ENCODE results near the gene MOCOS. TPM values are rescaled to one million over a fixed set of nuclear protein-coding genes. Genes with fewer than 3 reads are reported as not detected.

Gene MOCOS
- total and polyA plus RNA-seq, 8 donors: 0.45 to 4.6 (median 2.7) TPM

GRCh38 chr18:36175481-36175880 is 11.8 kb upstream of the MOCOS start:
- H3K4me1 ChIP-seq: peaks cover 3 to 12% (median 7%) of the 10 kb centered on the region in 4 donors
- no peaks in the 10 kb centered on the region for H3K27me3 ChIP-seq
- H3K27ac ChIP-seq: no peak overlapping the region
- DNase-seq: no peak
- H3K9me3 ChIP-seq: no peaks in the 10 kb centered on the region
- WGBS, 5 donors: 82 to 97% (median 91%) methylated on average over 1 of the region's 1 CpG
- TF ChIP-seq CTCF (IDR thresholded peaks at IDR 0.05) (no peak), EP300 (IDR thresholded peaks at IDR 0.05) (no peak), POLR2AphosphoS5 (IDR thresholded peaks at IDR 0.05) (no peak), POLR2A (IDR thresholded peaks at IDR 0.05) (no peak)
- intact Hi-C loops (cut with DNase I; ENCODE audit: low total_unique reads): no loop called here
- H3K36me3 ChIP-seq: peaks cover 23 to 70% (median 68%) of the 10 kb centered on the region in 4 donors
- H3K4me3 ChIP-seq: no peak overlapping the region

- H3K9me3 ChIP-seq: no peaks in the 10 kb centered on the region
- H3K4me1 ChIP-seq: peaks cover 3 to 14% (median 8%) of the 10 kb centered on the region in 4 donors
- WGBS, 5 donors: 70 to 92% (median 89%) methylated on average over 2 of the region's 2 CpGs
- no peaks in the 10 kb centered on the region for H3K27me3 ChIP-seq
- DNase-seq: no peak
- no peak overlapping the region for H3K27ac ChIP-seq
- TF ChIP-seq EP300 (IDR thresholded peaks at IDR 0.05) (no peak), POLR2A (IDR thresholded peaks at IDR 0.05) (no peak), CTCF (IDR thresholded peaks at IDR 0.05) (no peak), POLR2AphosphoS5 (IDR thresholded peaks at IDR 0.05) (no peak)
- H3K36me3 ChIP-seq: peaks cover 23 to 63% (median 61%) of the 10 kb centered on the region in 4 donors
- intact Hi-C loops (cut with DNase I; ENCODE audit: low total_unique reads): no loop called here
- H3K4me3 ChIP-seq: no peak overlapping the region
These were observed 11.1 kb upstream of the MOCOS start for GRCh38 chr18:36176177-36176584.

DNA sequence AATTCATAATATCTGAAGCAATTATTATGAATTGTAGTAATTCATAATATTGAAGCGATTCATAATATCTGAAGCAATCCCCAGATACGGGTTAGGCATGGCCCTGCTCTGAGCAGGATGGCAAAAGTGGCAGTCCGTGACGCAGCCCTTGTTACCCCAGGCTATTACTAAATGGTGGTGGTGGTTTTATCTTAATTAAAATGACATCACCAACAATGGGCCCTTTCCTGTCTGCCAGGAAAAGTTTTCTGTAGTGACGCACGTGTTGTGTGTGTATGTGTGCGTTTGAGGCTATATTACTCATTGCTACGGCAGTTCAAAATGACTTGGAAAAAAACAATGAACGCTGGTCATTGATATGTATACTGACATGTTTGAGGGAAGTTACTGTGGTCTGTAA is 10.6 kb upstream of the MOCOS start:
- WGBS, 5 donors: 87 to 95% (median 93%) methylated on average over 9 of the region's 9 CpGs
- Histone ChIP-seq H3K36me3 (peaks cover 20 to 58% (median 55%) of the 10 kb centered on the region in 4 donors), H3K27ac (no peak overlapping the region)

DNA sequence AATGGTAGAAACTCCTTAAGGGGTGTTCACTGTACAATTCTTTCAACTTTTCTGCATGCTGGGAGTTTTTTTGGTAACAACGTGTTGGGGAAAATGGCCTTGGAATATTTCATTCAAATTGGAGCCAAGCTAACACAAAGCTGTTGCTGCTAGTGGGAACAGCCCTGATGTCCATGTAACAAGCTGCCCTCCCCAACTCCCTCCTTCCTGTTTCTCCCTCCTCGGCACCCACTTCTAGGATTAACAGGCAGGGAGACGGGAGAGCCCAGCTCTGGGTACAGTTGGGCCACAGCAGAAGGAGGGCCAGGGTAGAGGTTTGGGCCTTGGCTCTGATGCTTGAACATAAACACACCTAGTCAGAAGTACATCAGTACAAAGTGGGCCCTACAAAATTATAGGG is 9.4 kb upstream of the MOCOS start:
- TF ChIP-seq POLR2AphosphoS5 (IDR thresholded peaks at IDR 0.05) (no peak), EP300 (IDR thresholded peaks at IDR 0.05) (no peak), CTCF (IDR thresholded peaks at IDR 0.05) (no peak)
- intact Hi-C loops (cut with DNase I; ENCODE audit: low total_unique reads): no loop called here
- no peaks in the 10 kb centered on the region for H3K27me3 ChIP-seq
- H3K4me3 ChIP-seq: no peak overlapping the region
- DNase-seq: no peak
- peaks cover 3 to 14% (median 8%) of the 10 kb centered on the region in 4 donors for H3K4me1 ChIP-seq
- no peaks in the 10 kb centered on the region for H3K9me3 ChIP-seq
- H3K36me3 ChIP-seq: peaks cover 11 to 46% (median 43%) of the 10 kb centered on the region in 4 donors
- H3K27ac ChIP-seq: no peak overlapping the region
- 79 to 89% (median 84%) methylated on average over 3 of the region's 3 CpGs for WGBS, 5 donors

More for the DNA sequence above, 10.6 kb upstream of the MOCOS start:
- no peak for DNase-seq
- TF ChIP-seq POLR2A (IDR thresholded peaks at IDR 0.05) (no peak), CTCF (IDR thresholded peaks at IDR 0.05) (no peak), POLR2AphosphoS5 (IDR thresholded peaks at IDR 0.05) (no peak), EP300 (IDR thresholded peaks at IDR 0.05) (no peak)
- no peaks in the 10 kb centered on the region for H3K27me3 ChIP-seq
- H3K9me3 ChIP-seq: no peaks in the 10 kb centered on the region
- H3K4me1 ChIP-seq: peaks cover 3 to 14% (median 8%) of the 10 kb centered on the region in 4 donors
- no peak overlapping the region for H3K4me3 ChIP-seq
- intact Hi-C loops (cut with DNase I; ENCODE audit: low total_unique reads): no loop called here
